DMS114 treated with DMSO at 0.1 percent for 48 hours (cell line): ENCODE data around the gene VPS39.

Experiments used
- DNase-seq: peaks from one replicate; lab custom pipeline; 2025; ENCODE audit not compliant: unreplicated experiment; lab: John Stamatoyannopoulos, UW

Gene VPS39

DNA sequence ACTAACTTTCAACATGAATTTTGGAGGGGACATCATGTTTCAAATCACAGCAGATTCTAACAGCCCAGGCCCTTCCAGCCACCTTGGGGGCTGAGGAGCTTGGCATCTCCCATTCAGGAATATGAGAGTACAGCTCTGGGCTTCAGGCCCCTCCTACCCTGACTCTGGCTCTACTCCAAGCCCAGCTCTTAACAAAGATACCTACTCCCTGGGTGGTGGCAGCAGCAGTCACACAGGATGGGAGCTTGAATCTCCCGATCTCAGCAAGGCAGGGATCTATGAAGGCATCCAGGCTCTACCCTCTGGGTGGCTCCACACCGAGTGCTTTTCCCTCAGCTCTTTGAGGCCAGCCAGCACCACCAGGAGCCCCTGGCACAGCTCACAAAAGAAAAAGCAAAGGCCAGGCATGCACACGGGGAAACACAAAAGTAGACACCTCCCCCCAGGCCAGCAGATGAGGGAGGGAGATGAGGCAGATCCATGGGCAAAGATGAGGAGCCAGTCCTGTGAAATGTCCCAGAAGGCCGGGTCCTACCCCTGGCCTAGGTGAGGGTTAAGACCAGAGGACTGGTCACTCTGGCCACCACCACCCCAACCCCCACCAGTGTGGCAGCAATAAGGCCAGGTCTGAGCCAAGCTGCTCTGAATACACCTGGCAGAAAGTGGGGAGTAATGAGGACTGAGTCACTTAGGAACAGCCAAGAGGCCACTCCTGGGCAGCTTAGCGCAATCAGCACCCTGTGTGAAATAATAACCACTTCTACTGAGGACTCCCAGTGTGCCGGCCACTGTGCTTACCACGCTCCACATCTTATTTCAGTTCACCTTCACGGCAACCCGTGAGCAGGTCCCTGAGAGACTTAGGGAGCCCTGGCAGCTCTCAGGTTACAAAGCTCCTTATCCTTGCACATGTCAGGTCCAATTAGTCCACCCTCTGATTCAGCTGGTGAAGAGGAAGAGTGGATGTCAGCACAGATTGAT is 76.0 kb downstream of the VPS39 start:
- no peak for DNase-seq

DNA sequence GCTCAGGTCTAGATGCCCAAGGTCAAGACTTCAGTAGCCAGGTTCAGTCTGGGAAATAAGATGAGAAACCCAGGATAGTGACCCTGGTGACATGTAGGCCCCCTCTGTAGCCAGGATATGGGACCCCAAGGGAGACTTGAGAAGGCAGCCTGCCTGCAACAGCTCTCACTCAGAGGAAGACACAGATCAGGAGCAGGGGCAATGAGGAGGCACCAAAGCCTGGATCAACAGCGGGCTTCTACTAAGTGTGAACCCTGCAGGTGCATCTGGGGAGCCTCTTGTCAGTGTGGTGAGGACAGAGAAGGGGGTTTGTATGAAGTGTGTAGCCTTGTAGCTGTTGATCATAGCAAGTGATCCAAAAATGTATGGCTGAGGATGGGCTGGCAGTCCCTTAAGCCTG is 77.1 kb downstream of the VPS39 start:
- DNase-seq, result no peak

DNA sequence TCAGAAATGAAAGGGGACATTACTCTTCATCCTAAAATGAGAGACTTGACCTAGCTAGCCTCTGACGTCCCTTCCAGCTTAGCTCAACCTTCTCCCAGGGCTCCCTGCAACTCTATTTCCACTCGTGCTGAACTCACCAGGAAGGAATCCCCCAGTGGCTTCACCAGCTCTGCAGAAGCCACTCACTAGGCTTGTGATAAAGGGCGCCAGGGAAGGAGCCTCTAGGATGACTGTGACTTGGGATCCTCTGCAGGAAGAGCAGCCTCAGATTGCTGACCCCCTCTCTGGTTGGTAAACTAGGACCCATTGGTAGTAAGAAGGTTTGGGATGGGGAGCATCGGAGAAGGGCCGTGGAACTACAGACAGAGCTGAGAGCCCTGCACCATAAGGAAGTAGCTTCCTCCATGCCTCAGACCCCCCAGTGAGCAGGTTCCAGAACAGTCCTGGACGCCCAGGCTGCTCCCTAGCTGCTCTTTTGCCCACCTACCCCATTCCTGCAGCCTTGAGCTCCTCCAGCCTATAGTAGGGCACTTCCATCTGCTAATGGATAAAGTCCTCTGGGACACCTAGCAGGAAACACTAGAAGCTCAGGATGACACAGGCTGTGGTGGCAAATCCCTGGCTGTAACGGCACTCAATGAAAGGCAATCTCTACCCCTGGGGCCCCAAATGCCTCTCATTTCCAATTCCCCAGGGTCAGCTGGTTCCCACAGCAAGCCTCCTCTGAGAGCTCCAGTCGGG is 77.7 kb downstream of the VPS39 start:
- DNase-seq, result no peak

DNA sequence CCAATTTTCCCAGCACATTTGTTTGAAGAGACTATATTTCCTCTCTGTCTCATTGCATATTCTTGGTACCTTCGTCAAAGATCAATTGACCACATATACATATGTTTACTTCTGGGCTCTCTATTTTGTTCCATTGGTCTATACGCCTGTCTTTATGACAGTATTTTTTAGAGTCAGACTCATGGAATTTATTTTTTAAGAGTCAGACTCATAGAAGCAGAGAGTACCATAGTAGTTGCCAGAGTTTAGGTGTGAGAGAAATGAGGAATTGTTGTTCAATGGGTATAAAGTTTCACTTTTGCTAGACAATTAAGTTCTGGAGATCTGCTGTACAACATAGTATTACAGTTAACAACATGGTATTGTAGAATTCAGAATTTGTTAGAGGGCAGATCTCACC is 78.7 kb downstream of the VPS39 start:
- DNase-seq, result no peak

DNA sequence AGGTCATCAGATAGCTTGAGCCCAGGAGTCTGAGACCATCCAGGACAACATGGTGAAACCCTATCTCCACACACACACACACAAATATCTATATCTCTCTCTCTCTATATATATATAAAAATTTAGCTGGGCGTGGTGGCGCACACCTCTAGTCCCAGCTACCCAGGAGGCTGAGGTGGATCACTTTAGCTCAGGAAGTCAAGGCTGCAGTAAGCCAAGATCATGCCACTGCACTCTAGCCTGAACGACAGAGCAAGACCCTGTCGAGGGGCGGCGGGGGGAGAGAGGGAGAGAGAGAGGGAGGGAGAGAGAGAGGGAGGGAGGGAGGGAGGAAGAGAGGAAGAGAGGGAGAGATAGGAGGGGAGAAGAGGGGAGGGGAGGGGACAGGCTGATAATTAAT is 79.6 kb downstream of the VPS39 start:
- DNase-seq, result no peak

DNA sequence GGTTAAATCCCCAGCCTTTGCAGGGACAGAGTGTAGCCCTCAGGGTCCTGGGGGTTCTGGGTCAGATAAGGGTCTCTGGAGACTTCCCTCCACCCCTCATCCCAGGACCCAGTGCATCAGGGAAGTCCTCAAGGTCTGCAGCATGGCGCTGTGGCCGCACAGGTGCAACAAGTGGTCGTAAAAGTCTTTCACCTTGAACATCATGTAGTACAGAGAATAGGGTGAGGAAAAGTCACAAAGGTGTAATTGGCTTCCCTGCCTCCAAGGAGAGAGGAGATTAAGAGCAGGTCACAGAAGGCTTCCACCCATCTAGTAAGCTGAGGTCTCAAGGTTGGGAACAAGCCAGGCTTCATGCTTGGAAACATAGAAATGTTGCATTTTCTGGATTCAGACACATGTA is 84.6 kb downstream of the VPS39 start:
- DNase-seq, result no peak

DNA sequence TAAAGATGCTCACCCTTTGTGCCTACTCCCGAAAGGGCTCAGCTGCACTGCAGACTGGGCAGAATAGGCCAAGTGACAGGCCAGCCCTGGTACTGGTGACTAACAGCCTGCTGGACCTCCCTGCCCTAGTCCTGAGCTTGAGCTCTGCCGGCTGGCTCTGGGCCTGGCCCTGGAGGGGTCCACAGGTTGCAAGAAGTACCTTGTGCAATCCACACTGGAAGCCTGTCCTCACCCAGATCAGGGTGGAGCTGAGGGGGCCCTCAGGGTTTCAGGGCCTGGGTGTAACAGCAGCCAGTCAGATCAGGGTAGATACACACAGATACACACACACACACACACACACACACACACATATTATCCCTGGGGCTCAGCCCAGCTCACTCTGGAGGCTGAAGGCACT is 86.4 kb downstream of the VPS39 start:
- DNase-seq, result no peak

DNA sequence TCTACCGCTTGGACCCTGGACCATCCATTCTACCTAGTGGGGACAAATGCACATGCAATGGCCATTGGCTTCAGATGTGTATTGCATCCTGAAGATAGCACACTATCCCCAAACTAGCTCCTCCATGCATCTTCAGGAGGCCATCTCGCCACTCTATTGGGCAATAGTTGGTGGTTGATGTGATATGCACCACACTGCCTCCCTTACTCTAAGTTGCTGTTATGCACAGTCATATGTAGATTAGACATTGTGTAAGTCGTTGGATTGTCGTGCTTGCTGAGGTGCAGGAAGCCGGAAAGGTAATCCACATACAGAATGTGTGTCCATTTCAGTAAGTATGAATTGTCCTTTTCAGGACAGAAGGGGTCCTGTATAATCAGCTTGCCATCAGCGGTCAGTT is 87.1 kb downstream of the VPS39 start:
- no peak for DNase-seq

DNA sequence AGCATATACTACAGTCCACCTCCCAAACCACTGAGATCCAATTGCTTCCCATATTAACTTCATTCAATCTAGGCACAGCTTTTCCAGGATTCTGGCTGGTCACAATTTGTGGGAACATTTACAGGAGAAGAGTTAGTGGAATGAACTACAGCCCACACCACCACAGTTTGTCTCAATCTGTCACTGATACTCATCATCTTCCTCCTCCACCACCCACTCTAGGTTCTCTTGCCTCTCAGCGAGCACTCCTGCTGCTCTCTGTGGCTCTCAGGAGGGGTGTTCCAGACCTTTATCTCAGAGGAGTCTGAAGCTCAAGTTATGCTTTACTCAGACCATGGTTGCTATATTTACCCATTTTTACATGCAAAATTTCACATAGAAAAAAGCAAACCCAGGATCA is 87.8 kb downstream of the VPS39 start:
- DNase-seq, result no peak

DNA sequence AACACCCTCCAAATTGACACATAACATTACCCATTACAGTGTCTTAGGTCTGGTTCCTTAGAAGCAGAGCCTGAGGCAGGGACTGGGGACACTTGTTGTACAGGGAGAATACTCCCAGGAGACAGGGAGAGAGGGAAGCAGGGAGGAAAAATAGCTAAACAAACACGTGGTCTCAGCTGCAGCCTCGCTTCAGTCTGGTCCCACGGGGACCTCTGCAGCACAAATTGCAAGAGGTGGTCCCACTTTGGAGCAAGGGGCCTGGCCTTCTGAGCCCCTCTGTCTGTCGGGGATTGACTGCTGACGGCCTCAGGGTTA is 88.7 kb downstream of the VPS39 start:
- no peak for DNase-seq

DNA sequence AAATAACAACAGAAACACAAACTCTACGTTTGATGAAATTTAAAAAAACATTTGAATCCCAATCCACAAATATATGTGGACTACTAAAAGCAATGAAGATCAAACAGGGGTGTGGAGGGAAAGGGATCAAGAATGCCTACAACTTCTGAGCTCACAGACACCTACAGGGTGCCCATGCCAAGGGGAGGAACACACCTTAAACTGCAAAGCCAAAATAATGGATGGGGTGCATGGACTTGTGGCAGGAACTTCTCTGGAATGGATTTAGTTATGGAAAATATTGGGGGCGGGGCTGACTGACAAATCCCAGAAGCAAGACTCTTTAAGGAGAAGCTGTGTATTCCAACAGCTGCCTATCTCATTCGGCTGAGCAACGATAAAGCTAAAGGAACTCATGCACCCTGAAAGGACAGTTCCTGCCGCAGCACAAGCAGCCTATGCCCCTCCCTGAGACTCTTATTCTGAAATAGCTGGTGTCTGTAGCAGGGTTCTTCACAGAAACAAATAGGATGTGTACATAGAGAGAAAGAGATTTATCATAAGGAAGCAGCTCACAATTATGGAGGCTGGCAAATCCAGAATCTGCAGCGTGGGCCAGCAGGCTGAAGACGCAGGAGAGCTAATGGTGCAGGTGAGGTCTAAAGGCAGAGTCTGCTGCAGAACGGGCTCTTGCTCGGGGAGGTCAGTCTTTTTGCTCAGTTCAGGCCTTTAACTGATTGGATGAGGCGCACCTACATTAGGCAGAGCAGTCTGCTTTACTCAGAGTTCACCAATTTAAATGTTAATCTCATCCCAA is 89.3 kb downstream of the VPS39 start:
- DNase-seq, result no peak

DNA sequence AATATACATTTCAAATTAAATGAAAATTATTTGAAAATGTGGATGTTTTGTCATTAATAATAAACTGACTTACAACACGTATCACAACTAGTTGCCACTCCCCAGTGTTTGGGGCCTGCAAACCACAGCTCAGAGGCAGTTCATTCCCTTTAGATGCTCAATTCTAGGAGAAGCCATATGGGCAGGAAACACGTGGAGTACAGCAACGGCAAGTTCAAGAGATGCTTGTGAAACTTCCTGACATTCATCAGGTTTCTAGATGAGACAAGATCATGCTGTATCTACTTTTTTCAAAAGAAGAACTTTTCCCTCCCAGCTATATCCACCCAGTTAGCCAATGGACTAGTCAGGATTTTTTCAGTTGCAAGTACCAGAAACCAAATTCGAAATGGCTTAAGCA is 96.2 kb downstream of the VPS39 start:
- DNase-seq, result no peak

DNA sequence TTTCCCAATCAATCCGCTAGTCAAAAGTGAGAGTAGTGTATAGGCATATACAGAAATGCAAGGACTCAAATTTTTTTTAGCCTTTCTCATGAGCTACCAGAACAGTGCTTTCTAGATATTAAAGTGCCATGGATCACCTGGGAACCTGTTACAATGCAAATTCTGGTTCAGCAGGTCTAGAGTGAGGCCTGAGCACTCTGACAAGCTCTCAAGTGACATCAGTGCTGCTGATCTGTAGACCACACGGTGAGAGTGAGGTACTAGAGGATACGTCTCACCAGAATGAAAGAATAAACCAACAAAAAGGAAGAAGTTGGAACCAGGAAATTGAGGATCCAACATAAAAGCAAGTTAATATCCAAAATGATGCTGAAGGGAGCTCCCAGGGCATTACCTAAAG is 97.7 kb downstream of the VPS39 start:
- no peak for DNase-seq

DNA sequence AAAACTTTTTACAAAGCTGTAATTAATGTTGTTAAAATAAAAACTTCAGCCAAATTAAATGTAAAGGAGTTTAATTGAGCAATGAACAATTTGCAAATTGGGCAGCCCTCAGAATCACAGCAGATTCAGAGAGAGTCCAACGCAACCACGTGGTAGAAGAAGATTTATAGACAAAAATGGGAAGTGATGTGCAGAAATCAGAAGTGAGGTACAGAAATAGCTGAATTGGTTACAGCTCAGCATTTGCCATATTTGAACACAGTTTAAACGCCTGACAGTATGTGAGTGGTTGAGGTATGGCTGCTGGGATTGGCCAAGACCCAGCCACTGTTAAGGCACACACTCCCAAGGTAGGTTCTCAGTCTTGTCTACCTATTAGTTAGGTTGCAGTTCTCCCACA is 99.3 kb downstream of the VPS39 start:
- no peak for DNase-seq
